ENCODE measurements around the gene SPPL3.
"Not testable (repeated sequence)": the region's sequence is repeated elsewhere in the genome, so short reads cannot be mapped to it uniquely, and the experiment has no call there.

- not testable (repeated sequence) for TF ChIP-seq CTCF (conservative IDR thresholded peaks at IDR 0.05); ZFX (IDR thresholded peaks at IDR 0.05)
These were observed 111.7 kb downstream of the SPPL3 start for GRCh38 chr12:120792456-120792855.

All from C4-2B (cell line).